HepG2 (cell line): ENCODE results near the gene C11orf24. TPM values are rescaled to one million over a fixed set of nuclear protein-coding genes. Genes with fewer than 3 reads are reported as not detected.

Experiments
- FOXO1 ChIP-seq: sonication (generic); formaldehyde crosslinking; IDR thresholded peaks from 2 replicates; pipeline ENCODE4 v1.4.0; 2020; ENCODE audit warnings: missing genetic modification reagents
- GABPB1 ChIP-seq: IDR thresholded peaks from 2 replicates; pipeline ENCODE4 v1.6.1; 2016; ENCODE audit warnings: mild to moderate bottlenecking, missing genetic modification reagents, moderate library complexity, missing compliant biosample characterization
- HDAC6 ChIP-seq: fragments of 200-600 bp; sonication (generic); IDR thresholded peaks from 2 replicates; pipeline ENCODE4 v1.7.0; 2017; ENCODE audit warnings: mild to moderate bottlenecking, antibody characterized with exemption, low read length, low read depth
- HMGXB4 ChIP-seq, 2 experiments: sonication (generic) in 1 of 2; formaldehyde crosslinking in 1 of 2; IDR thresholded peaks; 2 replicates each; pipeline versions ENCODE4 v1.4.0 to v1.6.1; 2018 to 2020; ENCODE audit warnings: missing genetic modification reagents in 2 of 2, borderline replicate concordance in 1 of 2, low read depth in 1 of 2, mild to moderate bottlenecking in 1 of 2, missing biosample characterization in 1 of 2
- MTF1 ChIP-seq: sonication (generic); formaldehyde crosslinking; IDR thresholded peaks from 2 replicates; pipeline ENCODE4 v1.5.0; 2020; ENCODE audit warnings: missing genetic modification reagents
- NFE2 ChIP-seq: sonication (generic); formaldehyde crosslinking; IDR thresholded peaks from 2 replicates; pipeline ENCODE4 v1.4.0; 2020; ENCODE audit warnings: missing genetic modification reagents
- PAXIP1 ChIP-seq: sonication (generic); formaldehyde crosslinking; conservative IDR thresholded peaks from 2 replicates; pipeline ENCODE4 v1.4.0; 2020; ENCODE audit warnings: mild to moderate bottlenecking, missing genetic modification reagents, moderate library complexity
- SOX6 ChIP-seq, 2 experiments: fragments of 450-650 bp in 1 of 2; sonication (generic) in 1 of 2; formaldehyde crosslinking in 1 of 2; IDR thresholded peaks; 2 replicates each; pipeline versions ENCODE4 v1.4.0 to v1.6.1; 2017 to 2020; ENCODE audit warnings: antibody characterized with exemption in 1 of 2, mild to moderate bottlenecking in 1 of 2, missing genetic modification reagents in 1 of 2
- TFDP1 ChIP-seq: IDR thresholded peaks from 2 replicates; pipeline ENCODE4 v1.6.1; 2016; ENCODE audit warnings: missing compliant biosample characterization, missing genetic modification reagents, borderline replicate concordance
- TRAFD1 ChIP-seq: sonication (generic); formaldehyde crosslinking; IDR thresholded peaks from 2 replicates; pipeline ENCODE4 v1.5.1; 2020; ENCODE audit warnings: missing genetic modification reagents, mild to moderate bottlenecking, borderline replicate concordance
- ZNF160 ChIP-seq: sonication (generic); formaldehyde crosslinking; IDR thresholded peaks from 2 replicates; pipeline ENCODE4 v1.8.0; 2022; ENCODE audit warnings: mild to moderate bottlenecking, inconsistent platforms, missing genetic modification reagents
- ZNF253 ChIP-seq: sonication (generic); formaldehyde crosslinking; IDR thresholded peaks from 2 replicates; pipeline ENCODE4 v1.8.0; 2022; ENCODE audit warnings: mild to moderate bottlenecking, missing genetic modification reagents, borderline replicate concordance
- ZNF34 ChIP-seq: sonication (generic); formaldehyde crosslinking; IDR thresholded peaks from 2 replicates; pipeline ENCODE4 v1.4.0; 2020; ENCODE audit warnings: mild to moderate bottlenecking, missing genetic modification reagents, borderline replicate concordance
- ZNF484 ChIP-seq: sonication (generic); formaldehyde crosslinking; IDR thresholded peaks from 2 replicates; pipeline ENCODE4 v1.5.1; 2020; ENCODE audit warnings: mild to moderate bottlenecking, low read depth, missing genetic modification reagents, borderline replicate concordance
- ZNF878 ChIP-seq: sonication (generic); formaldehyde crosslinking; IDR thresholded peaks from 2 replicates; pipeline ENCODE4 v1.8.1; 2023; ENCODE audit warnings: mild to moderate bottlenecking, missing genetic modification reagents, moderate library complexity
- polyA plus RNA-seq, 8 experiments: library from polyadenylated mRNA; depleted of rRNA in 3 of 8; stranded (reverse) in 7 of 8; unstranded in 1 of 8; fragments of >200 nt; fragmentation: Illumina TruSeq in 4 of 8; extraction: Trizol in 4 of 8; gene quantifications; 2 replicates each; pipeline versions ENCODE4 v1.2.1 to v1.2.3, GENCODE V29; 2011 to 2016; ENCODE audit warnings: low read depth in 4 of 8, missing spikeins in 1 of 8, mixed read lengths in 1 of 8; ENCODE audit not compliant: insufficient read depth in 1 of 8
- total RNA-seq, 5 experiments: library from RNA; depleted of rRNA; stranded (reverse); fragments of >200 nt; fragmentation: Illumina TruSeq; extraction: Trizol; gene quantifications; 2 replicates each; pipeline ENCODE4 v1.2.3, GENCODE V29; 2016; ENCODE audit warnings: low read depth in 1 of 5

Gene C11orf24
- total and polyA plus RNA-seq, 2 of the 13 experiments (the other 11 are each of a cell fraction or from before 2014, with no cell fraction given), result 52.9 to 55.5 TPM

- TF ChIP-seq ZNF253 (CRISPR knock-in tag), result no peak; the same call in 1 of the 2 replicates
- no peak for TF ChIP-seq MTF1 (CRISPR knock-in tag)
- TF ChIP-seq FOXO1, result peak; percentile 96
- TF ChIP-seq PAXIP1 (CRISPR knock-in tag), result peak; percentile 100
- TF ChIP-seq TFDP1 (CRISPR knock-in tag), result 0 out of 2 replicates have a peak, but pooled peaks have one; percentile 43
- TF ChIP-seq ZNF878, result peak; percentile 34; the same call in 1 of the 2 replicates
- peak; percentile 78 for TF ChIP-seq GABPB1 (CRISPR knock-in tag)
- no peak for TF ChIP-seq HDAC6
- TF ChIP-seq NFE2 (CRISPR knock-in tag), result no peak
- peak; percentile 81 for TF ChIP-seq ZNF160 (CRISPR knock-in tag)
- no peak; the same call in none of the 2 replicates for TF ChIP-seq ZNF34
- TF ChIP-seq HMGXB4 (CRISPR knock-in tag; IDR thresholded peaks at IDR 0.05; ENCODE audit: borderline replicate concordance in 1 of 2, low read depth in 1 of 2), result peak; percentile 78 to 85; a peak in 3 of 4 replicates
- TF ChIP-seq TRAFD1, result no peak
- TF ChIP-seq SOX6 (IDR thresholded peaks at IDR 0.05), result no peak
- peak; percentile 97 for TF ChIP-seq SOX6 (CRISPR knock-in tag; IDR thresholded peaks at IDR 0.05)
- no peak for TF ChIP-seq ZNF484 (CRISPR knock-in tag)
Measured at GRCh38 chr11:68297812-68298658, 26.3 kb upstream of the C11orf24 start (continued).
